Measurements from ENCODE around the gene ZEB1.

The ZEB1 gene

DNA sequence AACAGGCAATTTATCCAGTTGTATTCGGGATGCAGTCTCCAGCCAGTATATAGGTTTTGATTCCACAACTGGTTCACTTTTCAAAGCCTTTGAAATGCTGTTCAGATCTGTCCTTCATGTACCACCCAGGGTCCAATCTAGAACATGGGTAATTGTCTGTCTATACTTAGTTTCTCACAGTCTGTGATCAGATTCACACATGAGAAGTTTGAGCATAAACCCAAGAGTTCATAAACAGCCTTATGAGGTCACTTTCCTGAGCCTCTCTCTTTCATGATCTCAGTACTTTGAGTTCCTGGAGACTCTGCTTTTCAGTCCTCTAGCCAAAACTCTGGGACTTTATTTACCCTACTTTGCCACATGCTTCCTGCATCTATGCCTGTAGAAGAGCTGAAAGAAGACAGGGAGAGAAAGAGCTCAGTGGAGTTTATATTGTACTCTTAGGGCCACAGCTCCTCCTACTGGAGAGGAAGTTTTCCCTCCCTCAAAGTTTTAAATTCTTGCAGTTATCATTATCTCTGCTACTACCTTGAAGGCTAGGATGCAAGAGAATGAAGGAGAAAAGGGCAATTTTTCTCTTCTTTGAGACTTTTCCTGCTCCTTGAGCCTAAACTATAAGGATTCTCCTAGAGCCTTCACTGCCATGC, 172.0 kb downstream of the ZEB1 start:
- peak; percentile 31 for DNase-seq (ENCODE audit: extremely low read depth, low read depth)
- H3K4me3 ChIP-seq (replicated peaks; ENCODE audit: low read depth, low read length): no peak overlapping the region
- TF ChIP-seq, protein P1, sequence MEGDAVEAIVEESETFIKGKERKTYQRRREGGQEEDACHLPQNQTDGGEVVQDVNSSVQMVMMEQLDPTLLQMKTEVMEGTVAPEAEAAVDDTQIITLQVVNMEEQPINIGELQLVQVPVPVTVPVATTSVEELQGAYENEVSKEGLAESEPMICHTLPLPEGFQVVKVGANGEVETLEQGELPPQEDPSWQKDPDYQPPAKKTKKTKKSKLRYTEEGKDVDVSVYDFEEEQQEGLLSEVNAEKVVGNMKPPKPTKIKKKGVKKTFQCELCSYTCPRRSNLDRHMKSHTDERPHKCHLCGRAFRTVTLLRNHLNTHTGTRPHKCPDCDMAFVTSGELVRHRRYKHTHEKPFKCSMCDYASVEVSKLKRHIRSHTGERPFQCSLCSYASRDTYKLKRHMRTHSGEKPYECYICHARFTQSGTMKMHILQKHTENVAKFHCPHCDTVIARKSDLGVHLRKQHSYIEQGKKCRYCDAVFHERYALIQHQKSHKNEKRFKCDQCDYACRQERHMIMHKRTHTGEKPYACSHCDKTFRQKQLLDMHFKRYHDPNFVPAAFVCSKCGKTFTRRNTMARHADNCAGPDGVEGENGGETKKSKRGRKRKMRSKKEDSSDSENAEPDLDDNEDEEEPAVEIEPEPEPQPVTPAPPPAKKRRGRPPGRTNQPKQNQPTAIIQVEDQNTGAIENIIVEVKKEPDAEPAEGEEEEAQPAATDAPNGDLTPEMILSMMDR (IDR thresholded peaks at IDR 0.05; ENCODE audit: low read depth, low read length, missing control alignments): peak; percentile 50

DNA sequence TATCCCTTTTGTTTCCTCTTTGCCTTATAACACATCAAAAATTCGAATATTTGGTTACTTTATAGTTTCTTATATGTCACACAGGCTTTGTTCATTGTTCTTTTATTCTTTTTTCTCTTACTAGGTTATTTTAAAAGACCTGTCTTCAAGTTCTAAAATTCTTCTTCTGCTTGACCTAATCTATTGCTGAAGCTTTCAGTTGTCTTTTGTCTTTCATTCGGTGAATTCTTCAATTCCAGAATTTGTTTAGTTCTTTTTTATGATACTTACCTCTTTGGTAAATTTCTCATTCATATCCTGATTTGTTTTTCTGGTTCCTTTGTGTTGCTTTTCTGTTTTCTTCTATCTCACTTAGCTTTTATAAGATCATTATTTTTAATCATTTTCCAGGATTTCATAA, 188.4 kb downstream of the ZEB1 start:
- TF ChIP-seq, protein P1 (IDR thresholded peaks at IDR 0.05; ENCODE audit: low read depth, low read length, missing control alignments): no peak
- H3K4me3 ChIP-seq (replicated peaks; ENCODE audit: low read depth, low read length): no peak overlapping the region
- DNase-seq (ENCODE audit: extremely low read depth, low read depth): no peak

DNA sequence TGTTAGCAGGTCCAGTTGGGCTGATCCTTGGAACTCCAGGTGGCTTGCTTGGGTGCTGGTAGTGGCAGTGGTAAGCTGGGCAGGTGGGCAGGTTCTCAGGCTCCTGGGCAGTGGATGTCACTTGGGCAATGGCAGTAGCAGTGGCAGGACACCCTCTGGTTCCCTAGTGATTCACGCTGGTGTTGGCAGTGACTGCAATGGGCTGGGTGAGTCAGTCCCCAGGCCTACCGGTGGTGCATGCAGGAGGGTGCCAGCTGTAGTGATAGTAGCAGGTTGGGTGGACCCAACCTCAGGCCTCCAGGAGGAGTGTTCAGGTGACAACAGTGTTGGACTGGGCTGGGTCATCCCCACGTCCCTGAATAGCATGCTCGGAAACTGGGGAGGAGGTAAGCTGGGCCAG, 189.2 kb downstream of the ZEB1 start:
- DNase-seq (ENCODE audit: extremely low read depth, low read depth): no peak
- TF ChIP-seq, protein P1 (IDR thresholded peaks at IDR 0.05; ENCODE audit: low read depth, low read length, missing control alignments): no peak
- H3K4me3 ChIP-seq (replicated peaks; ENCODE audit: low read depth, low read length): no peak overlapping the region

DNA sequence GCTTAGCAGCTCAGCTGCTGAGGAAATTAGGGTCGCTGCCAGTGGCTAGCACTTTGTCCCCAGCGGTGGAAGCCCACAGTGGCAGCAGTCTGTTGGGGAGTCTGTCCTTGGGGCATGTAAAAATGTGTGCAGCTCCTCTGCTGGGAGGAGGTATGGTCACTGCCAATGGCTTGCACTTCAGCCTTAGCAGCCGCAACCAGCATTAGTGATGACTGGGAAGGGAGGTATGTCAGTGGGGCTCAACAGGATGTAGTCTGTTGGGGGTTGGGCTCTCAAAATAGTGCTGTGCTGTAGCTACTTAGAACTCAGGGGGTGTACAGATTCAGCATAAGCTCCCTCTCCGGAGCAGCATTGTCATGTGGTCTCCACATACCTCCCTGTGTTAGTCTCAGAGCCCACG, 189.9 kb downstream of the ZEB1 start:
- TF ChIP-seq, protein P1 (IDR thresholded peaks at IDR 0.05; ENCODE audit: low read depth, low read length, missing control alignments): no peak
- no peak for DNase-seq (ENCODE audit: extremely low read depth, low read depth)

DNA sequence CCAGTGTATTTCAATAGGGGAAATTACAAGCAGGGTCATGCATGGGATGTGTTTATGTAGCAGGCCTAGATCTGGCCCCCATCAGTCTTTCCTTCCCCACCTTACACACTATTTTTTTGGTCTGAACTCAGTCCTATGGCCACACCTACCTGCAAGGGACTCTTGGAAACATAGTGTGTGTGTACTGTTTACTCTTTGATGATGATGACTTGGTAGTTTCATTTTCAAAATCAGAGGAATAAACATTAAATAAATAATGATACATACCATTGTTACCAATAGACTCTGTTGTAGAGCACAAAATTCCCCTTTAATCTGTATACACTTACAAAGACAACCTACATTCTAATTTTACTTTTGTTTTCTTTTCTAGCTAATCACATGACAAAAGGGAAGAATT, 191.0 kb downstream of the ZEB1 start:
- no peak for DNase-seq (ENCODE audit: extremely low read depth, low read depth)
- H3K4me3 ChIP-seq (replicated peaks; ENCODE audit: low read depth, low read length): no peak overlapping the region
- TF ChIP-seq, protein P1 (IDR thresholded peaks at IDR 0.05; ENCODE audit: low read depth, low read length, missing control alignments): no peak

More for the DNA sequence above, 189.9 kb downstream of the ZEB1 start:
- H3K4me3 ChIP-seq (replicated peaks; ENCODE audit: low read depth, low read length): no peak overlapping the region

DNA sequence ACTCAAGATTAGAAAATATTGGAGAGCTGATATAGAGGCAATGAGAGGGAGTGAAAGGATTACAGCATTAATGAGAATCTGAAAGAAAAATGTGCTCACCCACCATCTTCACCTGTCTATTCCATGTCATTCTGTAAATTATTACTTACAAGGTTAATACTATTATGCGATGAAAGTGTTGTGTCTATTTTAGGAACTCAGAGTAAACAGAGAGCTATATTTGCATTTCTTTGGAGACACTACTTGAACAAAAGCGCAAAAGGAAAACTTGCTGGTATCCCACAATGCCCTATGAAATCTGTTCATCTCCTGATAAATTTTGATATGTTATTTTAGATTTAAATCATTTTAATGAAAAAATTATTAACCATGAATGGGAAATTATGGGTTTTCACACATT, 196.1 kb downstream of the ZEB1 start:
- DNase-seq (ENCODE audit: extremely low read depth, low read depth): no peak
- H3K4me3 ChIP-seq (replicated peaks; ENCODE audit: low read depth, low read length): no peak overlapping the region
- TF ChIP-seq, protein P1 (IDR thresholded peaks at IDR 0.05; ENCODE audit: low read depth, low read length, missing control alignments): no peak

All from HFF-Myc (cell line).